Measurements from ENCODE around the gene GLT8D2. TPM values are rescaled to one million over a fixed set of nuclear protein-coding genes. Genes with fewer than 3 reads are reported as not detected.

The GLT8D2 gene
- total RNA-seq, 1 donor from 2014 or later: 19.8 TPM

DNA sequence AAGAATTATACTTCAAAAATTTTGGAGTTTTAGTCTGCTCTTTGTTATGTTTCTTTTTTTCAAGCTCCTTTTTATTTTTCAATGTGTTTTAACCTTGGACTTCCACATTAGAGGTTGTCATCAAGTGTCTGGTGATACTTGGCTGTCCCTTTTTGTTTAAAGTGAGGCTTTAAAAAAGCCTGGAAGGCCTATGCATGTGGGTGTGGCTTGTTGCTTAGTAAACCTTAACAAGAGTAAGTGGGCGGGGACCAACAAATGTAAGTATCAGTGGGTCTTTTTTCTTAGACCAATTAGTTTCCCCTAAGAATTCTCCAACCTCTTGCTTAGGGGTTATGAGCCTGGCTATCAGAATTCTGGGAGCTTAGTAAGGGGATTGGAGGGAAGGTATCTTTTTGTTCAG, 40.7 kb upstream of the GLT8D2 start:
- peaks cover 29% of the 10 kb centered on the region for H3K36me3 Mint-ChIP-seq
- no peak overlapping the region for H3K4me3 Mint-ChIP-seq
- H3K27me3 Mint-ChIP-seq: no peaks in the 10 kb centered on the region
- no peak overlapping the region for H3K27ac Mint-ChIP-seq
- no peaks in the 10 kb centered on the region for H3K9me3 Mint-ChIP-seq
- TF ChIP-seq CTCF (conservative IDR thresholded peaks at IDR 0.05): no peak
- H3K4me1 Mint-ChIP-seq (ENCODE audit: unreplicated experiment): no peaks in the 10 kb centered on the region
- no peak for DNase-seq (ENCODE audit: extremely low spot score, unreplicated experiment)

GRCh38 chr12:104083769-104084475, 33.9 kb upstream of the GLT8D2 start:
- Mint-ChIP-seq H3K4me3 (no peak overlapping the region), H3K4me1 (ENCODE audit: unreplicated experiment) (no peaks in the 10 kb centered on the region), H3K36me3 (peaks cover 3% of the 10 kb centered on the region), H3K27ac (no peak overlapping the region), H3K9me3 (no peaks in the 10 kb centered on the region), H3K27me3 (no peaks in the 10 kb centered on the region)
- no peak for TF ChIP-seq CTCF (conservative IDR thresholded peaks at IDR 0.05)
- DNase-seq (ENCODE audit: extremely low spot score, unreplicated experiment): no peak

GRCh38 chr12:104080764-104081163, 30.8 kb upstream of the GLT8D2 start:
- Mint-ChIP-seq H3K9me3 (no peaks in the 10 kb centered on the region), H3K36me3 (no peaks in the 10 kb centered on the region), H3K27ac (no peak overlapping the region), H3K4me3 (no peak overlapping the region), H3K4me1 (ENCODE audit: unreplicated experiment) (no peaks in the 10 kb centered on the region), H3K27me3 (no peaks in the 10 kb centered on the region)
- DNase-seq (ENCODE audit: extremely low spot score, unreplicated experiment): no peak
- no peak for TF ChIP-seq CTCF (conservative IDR thresholded peaks at IDR 0.05)

- no peaks in the 10 kb centered on the region for H3K4me1 Mint-ChIP-seq (ENCODE audit: unreplicated experiment)
- H3K9me3 Mint-ChIP-seq: no peaks in the 10 kb centered on the region
These were observed 29.0 kb upstream of the GLT8D2 start for GRCh38 chr12:104079024-104079423.

DNA sequence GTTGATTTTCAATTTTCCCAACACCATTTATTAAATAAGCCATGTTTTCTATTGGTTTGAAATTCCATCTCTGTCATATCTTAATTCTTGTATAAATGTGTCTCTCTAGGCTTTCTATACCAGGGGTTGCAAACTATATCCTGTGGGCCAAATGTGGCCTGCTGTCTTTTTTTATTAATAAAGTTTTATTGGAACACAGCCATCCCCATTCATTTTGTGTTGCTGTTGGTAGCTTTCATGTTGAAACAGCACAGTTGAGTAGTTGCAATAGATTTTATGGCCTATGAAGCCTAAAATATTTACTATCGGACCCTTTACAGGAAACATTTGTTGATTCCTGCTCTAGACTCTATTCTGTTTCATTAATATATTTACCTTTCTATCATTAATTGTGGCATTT, 23.7 kb upstream of the GLT8D2 start:
- no peak overlapping the region for H3K27ac Mint-ChIP-seq
- H3K4me1 Mint-ChIP-seq (ENCODE audit: unreplicated experiment): no peaks in the 10 kb centered on the region
- DNase-seq (ENCODE audit: extremely low spot score, unreplicated experiment): no peak
- H3K36me3 Mint-ChIP-seq: peaks cover 9% of the 10 kb centered on the region
- no peak overlapping the region for H3K4me3 Mint-ChIP-seq
- H3K27me3 Mint-ChIP-seq: no peaks in the 10 kb centered on the region
- TF ChIP-seq CTCF (conservative IDR thresholded peaks at IDR 0.05): no peak
- no peaks in the 10 kb centered on the region for H3K9me3 Mint-ChIP-seq

More at GRCh38 chr12:104079024-104079423, 29.0 kb upstream of the GLT8D2 start:
- Mint-ChIP-seq H3K27ac (no peak overlapping the region), H3K4me3 (no peak overlapping the region), H3K27me3 (no peaks in the 10 kb centered on the region), H3K36me3 (no peaks in the 10 kb centered on the region)
- no peak for TF ChIP-seq CTCF (conservative IDR thresholded peaks at IDR 0.05)
- no peak for DNase-seq (ENCODE audit: extremely low spot score, unreplicated experiment)
